Type B pancreatic cell (in vitro differentiated cells): ENCODE data around the gene GPX2. TPM values are rescaled to one million over a fixed set of nuclear protein-coding genes. Genes with fewer than 3 reads are reported as not detected.
A peak's percentile ranks its signal among the peaks of the same experiment; 100 is the strongest.

Source experiments
- DNase-seq: peaks from one replicate; pipeline ENCODE4 v3.0.0; 2021; ENCODE audit warnings: mixed read lengths; ENCODE audit not compliant: unreplicated experiment; ENCODE audit errors: extremely low spot score
- H3K27ac Mint-ChIP-seq: 2 replicates; pipeline ENCODE4 v1.8.0; 2021; ENCODE audit warnings: mild to moderate bottlenecking, mixed read lengths
- H3K27me3 Mint-ChIP-seq: 2 replicates; pipeline ENCODE4 v1.8.0; 2021; ENCODE audit warnings: mixed read lengths
- H3K36me3 Mint-ChIP-seq: 2 replicates; pipeline ENCODE4 v1.8.0; 2021; ENCODE audit warnings: mixed read lengths
- H3K4me1 Mint-ChIP-seq: one replicate; pipeline ENCODE4 v1.8.0; 2021; ENCODE audit warnings: mixed read lengths; ENCODE audit not compliant: unreplicated experiment
- H3K4me3 Mint-ChIP-seq: 2 replicates; pipeline ENCODE4 v1.8.0; 2021; ENCODE audit warnings: mild to moderate bottlenecking, mixed read lengths
- H3K9me3 Mint-ChIP-seq: 2 replicates; pipeline ENCODE4 v1.8.0; 2021; ENCODE audit warnings: mixed read lengths
- total RNA-seq: library from RNA; stranded (reverse); gene quantifications from 2 replicates; pipeline ENCODE4 v1.2.1, GENCODE V29; 2021; ENCODE audit warnings: low replicate concordance
- TF ChIP-seq, protein P1 (sequence below): fragments of 200-600 bp; sonication (generic); conservative IDR thresholded peaks from 2 replicates; pipeline ENCODE4 v1.5.0; 2021; ENCODE audit warnings: antibody characterized with exemption, mild to moderate bottlenecking

Gene GPX2
- total RNA-seq, 1 donor from 2014 or later = 39.2 TPM

DNA sequence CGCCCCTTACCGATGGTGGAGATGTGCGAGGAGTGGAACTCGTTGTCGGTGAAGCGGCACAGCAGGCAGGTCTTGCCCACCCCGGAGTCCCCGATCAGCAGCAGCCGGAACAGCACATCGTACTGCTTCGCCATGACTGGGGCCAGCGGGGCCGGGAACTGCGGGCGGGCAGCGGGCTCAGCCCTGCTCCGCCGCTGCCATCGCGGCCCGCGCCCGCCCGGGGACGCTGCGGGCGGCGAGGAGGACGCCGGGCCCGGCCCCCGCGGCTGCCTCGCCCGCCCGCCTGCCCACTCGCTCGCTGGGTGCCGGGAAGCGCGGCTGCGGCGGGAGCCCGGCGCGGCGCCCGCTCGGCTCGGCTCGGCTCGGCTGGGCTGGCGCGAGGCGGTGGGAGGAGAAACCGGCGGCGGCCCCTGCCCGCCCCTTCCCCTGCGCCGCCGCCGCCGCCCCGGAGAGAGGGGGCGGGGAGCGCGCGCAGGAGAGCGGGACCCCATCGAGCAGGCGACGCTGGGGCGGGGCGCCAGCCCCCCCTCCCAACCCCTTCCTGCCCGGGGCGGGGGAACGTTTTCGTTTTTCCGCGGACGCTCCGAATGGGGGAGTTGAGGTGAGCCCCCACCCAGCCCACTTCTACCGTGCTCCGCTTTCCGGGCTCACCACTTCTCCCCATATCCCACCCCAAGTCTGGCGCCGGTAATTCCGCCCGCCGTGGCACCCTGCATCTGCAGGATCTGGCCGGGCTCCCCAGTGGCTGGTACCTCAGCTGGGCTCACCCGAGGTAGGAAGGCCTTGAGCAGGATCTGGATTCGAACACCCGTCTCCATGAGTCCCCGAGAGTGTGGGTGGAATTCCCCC, 29.6 kb upstream of the GPX2 start, which contains the start of gene RAB15:
Gene RAB15, minus strand, starts transcription at position 394 of the 849 bp plus-strand sequence. Its CDS starts 260 bp downstream, at position 134.
- peaks cover 8% of the 10 kb centered on the region for H3K36me3 Mint-ChIP-seq
- H3K9me3 Mint-ChIP-seq = no peaks in the 10 kb centered on the region
- no peaks in the 10 kb centered on the region for H3K27me3 Mint-ChIP-seq
- H3K4me3 Mint-ChIP-seq = peak within 1 kb of the TSS; percentile 87
- peaks cover 16% of the 10 kb centered on the region for H3K4me1 Mint-ChIP-seq
- DNase-seq = no peak
- H3K27ac Mint-ChIP-seq = peak within 1 kb of the TSS; percentile 65
- TF ChIP-seq, protein P1, sequence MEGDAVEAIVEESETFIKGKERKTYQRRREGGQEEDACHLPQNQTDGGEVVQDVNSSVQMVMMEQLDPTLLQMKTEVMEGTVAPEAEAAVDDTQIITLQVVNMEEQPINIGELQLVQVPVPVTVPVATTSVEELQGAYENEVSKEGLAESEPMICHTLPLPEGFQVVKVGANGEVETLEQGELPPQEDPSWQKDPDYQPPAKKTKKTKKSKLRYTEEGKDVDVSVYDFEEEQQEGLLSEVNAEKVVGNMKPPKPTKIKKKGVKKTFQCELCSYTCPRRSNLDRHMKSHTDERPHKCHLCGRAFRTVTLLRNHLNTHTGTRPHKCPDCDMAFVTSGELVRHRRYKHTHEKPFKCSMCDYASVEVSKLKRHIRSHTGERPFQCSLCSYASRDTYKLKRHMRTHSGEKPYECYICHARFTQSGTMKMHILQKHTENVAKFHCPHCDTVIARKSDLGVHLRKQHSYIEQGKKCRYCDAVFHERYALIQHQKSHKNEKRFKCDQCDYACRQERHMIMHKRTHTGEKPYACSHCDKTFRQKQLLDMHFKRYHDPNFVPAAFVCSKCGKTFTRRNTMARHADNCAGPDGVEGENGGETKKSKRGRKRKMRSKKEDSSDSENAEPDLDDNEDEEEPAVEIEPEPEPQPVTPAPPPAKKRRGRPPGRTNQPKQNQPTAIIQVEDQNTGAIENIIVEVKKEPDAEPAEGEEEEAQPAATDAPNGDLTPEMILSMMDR = no peak

DNA sequence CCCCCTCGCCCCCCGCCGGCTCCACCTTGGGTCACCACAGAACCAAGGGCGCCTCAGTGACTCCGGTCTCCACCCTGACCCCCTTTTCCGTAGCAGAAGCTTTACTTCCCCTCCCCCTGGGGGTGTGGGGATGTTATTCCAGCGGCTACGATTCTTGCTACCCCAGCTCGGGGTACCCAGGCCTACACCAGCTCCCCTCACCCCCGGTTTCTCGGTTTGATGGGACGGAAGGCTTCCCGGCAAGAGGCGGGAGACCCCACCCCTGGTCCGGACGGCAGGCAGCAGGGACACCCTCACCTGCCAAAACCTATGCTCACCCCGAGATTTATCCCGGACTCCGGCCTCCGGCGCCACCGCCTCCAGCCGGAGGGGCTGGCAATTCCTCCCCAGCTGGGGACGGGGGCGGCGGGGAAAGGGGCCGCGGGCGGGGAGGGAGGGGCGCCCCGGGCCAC, 29.0 kb upstream of the GPX2 start:
- Mint-ChIP-seq H3K4me3 (peak overlapping the region; percentile 87), H3K27ac (peak overlapping the region; percentile 65), H3K36me3 (peaks cover 8% of the 10 kb centered on the region), H3K9me3 (no peaks in the 10 kb centered on the region), H3K27me3 (no peaks in the 10 kb centered on the region), H3K4me1 (peaks cover 22% of the 10 kb centered on the region)
- TF ChIP-seq, protein P1 = no peak
- no peak for DNase-seq

DNA sequence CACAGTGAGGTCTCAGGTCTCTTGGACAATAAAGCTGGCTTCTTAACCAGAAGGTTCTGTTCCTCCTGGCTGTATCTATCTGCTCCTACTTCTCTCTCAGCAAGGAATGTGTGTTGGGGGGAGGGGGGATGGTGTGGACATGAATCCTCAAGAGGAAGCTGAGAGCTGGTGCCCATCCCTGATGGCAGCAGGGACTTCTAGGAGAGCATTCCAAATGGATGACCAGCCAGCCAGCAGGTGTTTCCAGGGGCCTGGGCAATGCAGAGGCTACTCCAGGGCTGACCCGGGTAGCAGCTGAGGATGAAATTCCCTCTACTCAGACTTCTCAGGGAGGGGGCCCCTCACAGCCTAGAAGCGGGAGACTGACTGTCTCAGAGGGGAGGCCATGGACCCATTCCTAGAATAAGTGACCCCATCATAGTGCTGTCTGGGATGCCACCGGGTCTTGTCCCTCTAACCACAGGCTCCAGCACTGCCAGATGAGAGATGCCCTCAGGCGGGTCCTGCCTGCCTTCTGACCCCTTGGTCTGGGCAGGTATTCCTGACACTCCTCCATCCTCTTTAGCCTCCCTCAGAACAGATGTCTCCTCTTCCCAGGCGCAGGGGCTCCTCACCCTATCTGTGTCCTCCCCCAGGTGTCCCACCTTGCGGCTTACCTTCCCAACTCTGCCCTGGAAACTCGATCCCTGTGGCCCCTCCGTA, 28.4 kb upstream of the GPX2 start:
- H3K4me1 Mint-ChIP-seq = peaks cover 22% of the 10 kb centered on the region
- peak overlapping the region; percentile 65 for H3K27ac Mint-ChIP-seq
- no peaks in the 10 kb centered on the region for H3K27me3 Mint-ChIP-seq
- H3K4me3 Mint-ChIP-seq = peak overlapping the region; percentile 87
- H3K9me3 Mint-ChIP-seq = no peaks in the 10 kb centered on the region
- no peak for DNase-seq
- peaks cover 8% of the 10 kb centered on the region for H3K36me3 Mint-ChIP-seq
- TF ChIP-seq, protein P1 = no peak

DNA sequence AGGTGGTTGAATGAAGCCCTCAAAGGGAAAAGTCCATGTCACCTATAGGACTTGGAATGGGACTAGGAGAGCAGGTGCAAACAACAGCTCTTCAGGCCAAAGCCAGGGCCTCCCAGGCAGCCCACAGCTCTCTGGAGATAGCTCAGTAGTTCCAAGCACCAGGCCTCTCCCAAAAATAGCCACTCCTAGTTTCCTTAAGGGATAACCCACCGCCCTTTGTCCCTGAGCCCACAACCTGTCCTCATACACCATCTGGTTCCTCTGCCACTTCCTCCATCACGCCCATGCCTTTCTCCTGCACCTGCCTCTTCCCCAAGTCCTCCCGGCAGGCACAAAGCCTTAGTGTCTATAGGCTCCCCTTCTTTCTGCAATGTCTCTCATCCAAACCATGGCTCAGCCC, 27.5 kb upstream of the GPX2 start:
- peaks cover 8% of the 10 kb centered on the region for H3K36me3 Mint-ChIP-seq
- TF ChIP-seq, protein P1 = no peak
- no peak for DNase-seq
- no peaks in the 10 kb centered on the region for H3K9me3 Mint-ChIP-seq
- H3K4me1 Mint-ChIP-seq = peaks cover 26% of the 10 kb centered on the region
- peak overlapping the region; percentile 65 for H3K27ac Mint-ChIP-seq
- H3K27me3 Mint-ChIP-seq = no peaks in the 10 kb centered on the region
- H3K4me3 Mint-ChIP-seq = peak overlapping the region; percentile 87

DNA sequence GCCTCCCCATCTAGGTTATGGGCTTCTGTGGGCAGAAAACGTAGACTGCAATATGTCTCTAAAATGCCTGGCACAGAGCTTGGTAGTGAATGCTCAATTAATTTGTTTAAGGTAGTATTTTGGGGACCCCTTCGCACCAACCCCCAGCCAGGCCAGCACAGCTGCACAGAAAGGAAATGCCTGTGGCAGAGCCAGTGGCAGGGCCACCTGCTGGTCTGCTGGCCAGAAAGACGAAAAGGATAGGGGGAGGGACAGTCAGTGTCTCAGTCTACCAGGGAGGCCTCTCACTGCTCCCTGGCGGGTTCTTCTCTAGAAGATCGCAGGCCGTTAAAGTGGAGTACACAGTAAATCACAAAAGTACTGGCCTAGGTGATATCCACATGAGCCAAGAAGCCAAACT, 26.1 kb upstream of the GPX2 start:
- no peak overlapping the region for H3K27ac Mint-ChIP-seq
- no peak overlapping the region for H3K4me3 Mint-ChIP-seq
- H3K36me3 Mint-ChIP-seq = peaks cover 12% of the 10 kb centered on the region
- no peaks in the 10 kb centered on the region for H3K9me3 Mint-ChIP-seq
- no peak for DNase-seq
- no peaks in the 10 kb centered on the region for H3K27me3 Mint-ChIP-seq
- TF ChIP-seq, protein P1 = no peak
- peaks cover 30% of the 10 kb centered on the region for H3K4me1 Mint-ChIP-seq
